HCT116 (cell line): ENCODE measurements around the gene ICA1L.

Experiments used
- JUND ChIP-seq: IDR thresholded peaks from 2 replicates; pipeline ENCODE4 v1.6.1; 2012
- POLR2AphosphoS5 ChIP-seq: IDR thresholded peaks from 2 replicates; pipeline ENCODE4 v1.6.1; 2011; ENCODE audit warnings: mild to moderate bottlenecking, low read depth, low read length, moderate library complexity
- TF ChIP-seq, protein P1 (sequence below), 3 experiments: fragments of 200-600 bp in 1 of 3; sonication (generic) in 1 of 3; IDR thresholded peaks in 2 of 3; conservative IDR thresholded peaks in 1 of 3; 2 replicates each; pipeline ENCODE4 v1.5.1; 2012 to 2017; ENCODE audit warnings: low read depth in 2 of 3, low read length in 2 of 3, antibody characterized with exemption in 1 of 3, borderline replicate concordance in 1 of 3, control low read depth in 1 of 3, mild to moderate bottlenecking in 1 of 3, mixed read lengths in 1 of 3, mixed run types in 1 of 3, moderate library complexity in 1 of 3; ENCODE audit not compliant: insufficient read depth in 1 of 3
- TF ChIP-seq, protein P2 (sequence below): IDR thresholded peaks from 2 replicates; pipeline ENCODE4 v1.6.1; 2012

DNA sequence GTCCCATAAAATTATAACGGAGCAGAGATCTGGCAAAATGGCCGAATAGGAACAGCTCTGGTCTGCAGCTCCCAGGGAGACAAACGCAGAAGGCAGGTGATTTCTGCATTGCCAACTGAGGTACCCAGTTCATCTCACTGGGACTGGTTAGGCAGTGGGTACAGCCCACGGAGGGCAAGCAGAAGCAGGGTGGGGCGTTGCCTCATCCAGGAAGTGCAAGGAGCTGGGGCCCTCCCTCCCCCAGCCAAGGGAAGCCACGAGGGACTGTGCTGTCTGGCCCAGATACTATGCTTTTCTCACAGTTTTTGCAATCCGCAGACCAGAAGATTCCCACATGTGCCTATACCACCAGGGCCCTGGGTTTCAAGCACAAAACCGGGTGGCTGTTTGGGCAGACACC, 22.8 kb downstream of the ICA1L start:
- TF ChIP-seq, protein P1, sequence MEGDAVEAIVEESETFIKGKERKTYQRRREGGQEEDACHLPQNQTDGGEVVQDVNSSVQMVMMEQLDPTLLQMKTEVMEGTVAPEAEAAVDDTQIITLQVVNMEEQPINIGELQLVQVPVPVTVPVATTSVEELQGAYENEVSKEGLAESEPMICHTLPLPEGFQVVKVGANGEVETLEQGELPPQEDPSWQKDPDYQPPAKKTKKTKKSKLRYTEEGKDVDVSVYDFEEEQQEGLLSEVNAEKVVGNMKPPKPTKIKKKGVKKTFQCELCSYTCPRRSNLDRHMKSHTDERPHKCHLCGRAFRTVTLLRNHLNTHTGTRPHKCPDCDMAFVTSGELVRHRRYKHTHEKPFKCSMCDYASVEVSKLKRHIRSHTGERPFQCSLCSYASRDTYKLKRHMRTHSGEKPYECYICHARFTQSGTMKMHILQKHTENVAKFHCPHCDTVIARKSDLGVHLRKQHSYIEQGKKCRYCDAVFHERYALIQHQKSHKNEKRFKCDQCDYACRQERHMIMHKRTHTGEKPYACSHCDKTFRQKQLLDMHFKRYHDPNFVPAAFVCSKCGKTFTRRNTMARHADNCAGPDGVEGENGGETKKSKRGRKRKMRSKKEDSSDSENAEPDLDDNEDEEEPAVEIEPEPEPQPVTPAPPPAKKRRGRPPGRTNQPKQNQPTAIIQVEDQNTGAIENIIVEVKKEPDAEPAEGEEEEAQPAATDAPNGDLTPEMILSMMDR (IDR thresholded peaks at IDR 0.05 in 2 of 3, conservative IDR thresholded peaks at IDR 0.05 in 1 of 3; ENCODE audit: borderline replicate concordance in 1 of 3, insufficient read depth in 1 of 3, low read depth in 2 of 3, low read length in 2 of 3) = no peak
- TF ChIP-seq, protein P2, sequence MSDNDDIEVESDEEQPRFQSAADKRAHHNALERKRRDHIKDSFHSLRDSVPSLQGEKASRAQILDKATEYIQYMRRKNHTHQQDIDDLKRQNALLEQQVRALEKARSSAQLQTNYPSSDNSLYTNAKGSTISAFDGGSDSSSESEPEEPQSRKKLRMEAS = no peak
- TF ChIP-seq POLR2AphosphoS5 = no peak
- TF ChIP-seq JUND = no peak
